ENCODE data around the gene NBAS.

Gene NBAS

GRCh38 chr2:15205562-15205961 lies 355.6 kb downstream of the NBAS start:
- no peak overlapping the region for H3K4me3 ChIP-seq (ENCODE audit: control insufficient read depth, low read depth, low read length)
- no peak for TF ChIP-seq CTCF (IDR thresholded peaks at IDR 0.05; ENCODE audit: control insufficient read depth, insufficient read depth, low read depth, low read length, missing control alignments)
- DNase-seq (ENCODE audit: low read depth): no peak

DNA sequence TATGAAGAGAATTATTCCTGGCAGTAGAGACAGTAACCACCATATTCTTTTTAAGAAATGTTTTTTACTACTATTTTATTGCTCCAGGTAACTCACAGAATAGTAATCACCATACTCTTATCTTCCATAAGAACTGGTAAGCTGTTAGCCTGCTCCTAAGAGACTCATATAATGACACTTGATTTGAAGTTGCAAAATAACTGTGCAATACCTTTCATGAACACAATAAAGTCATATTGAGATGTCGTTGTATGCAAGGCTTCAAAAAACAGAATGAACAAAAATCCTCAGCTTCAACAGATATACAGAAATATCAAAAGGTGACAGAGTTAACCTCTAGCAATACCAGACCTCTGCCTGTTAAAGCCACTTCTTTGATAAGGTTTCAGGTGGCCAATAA lies 360.1 kb downstream of the NBAS start:
- no peak overlapping the region for H3K4me3 ChIP-seq (ENCODE audit: control insufficient read depth, low read depth, low read length)
- DNase-seq (ENCODE audit: low read depth): no peak
- no peak for TF ChIP-seq CTCF (IDR thresholded peaks at IDR 0.05; ENCODE audit: control insufficient read depth, insufficient read depth, low read depth, low read length, missing control alignments)

GRCh38 chr2:15200581-15200980 lies 360.6 kb downstream of the NBAS start:
- no peak for DNase-seq (ENCODE audit: low read depth)
- H3K4me3 ChIP-seq (ENCODE audit: control insufficient read depth, low read depth, low read length): no peak overlapping the region
- TF ChIP-seq CTCF (IDR thresholded peaks at IDR 0.05; ENCODE audit: control insufficient read depth, insufficient read depth, low read depth, low read length, missing control alignments): no peak

GRCh38 chr2:15198051-15198450 lies 363.1 kb downstream of the NBAS start:
- DNase-seq (ENCODE audit: low read depth): no peak
- H3K4me3 ChIP-seq (ENCODE audit: control insufficient read depth, low read depth, low read length): no peak overlapping the region
- no peak for TF ChIP-seq CTCF (IDR thresholded peaks at IDR 0.05; ENCODE audit: control insufficient read depth, insufficient read depth, low read depth, low read length, missing control alignments)

GRCh38 chr2:15195813-15196212 lies 365.3 kb downstream of the NBAS start:
- DNase-seq (ENCODE audit: low read depth): no peak
- no peak overlapping the region for H3K4me3 ChIP-seq (ENCODE audit: control insufficient read depth, low read depth, low read length)
- TF ChIP-seq CTCF (IDR thresholded peaks at IDR 0.05; ENCODE audit: control insufficient read depth, insufficient read depth, low read depth, low read length, missing control alignments): no peak

DNA sequence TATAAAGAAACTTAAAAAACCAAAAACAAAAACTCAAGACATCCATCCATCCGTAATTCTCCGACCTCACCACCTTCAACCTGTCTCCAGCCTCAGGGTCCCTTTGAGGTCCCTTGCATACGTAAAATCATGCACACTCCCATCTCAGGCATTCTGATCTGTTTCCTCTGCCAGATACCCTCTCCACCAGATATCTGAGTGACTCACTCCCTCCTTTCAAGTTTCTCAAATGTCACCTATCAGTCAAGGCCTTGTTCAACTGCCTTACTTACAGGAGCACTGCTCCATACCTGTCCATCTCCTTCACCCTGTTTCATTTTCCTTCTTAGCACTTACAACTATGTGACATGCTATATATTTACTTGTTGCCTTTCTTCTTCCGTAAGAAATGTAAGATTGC lies 369.3 kb downstream of the NBAS start:
- H3K4me3 ChIP-seq (ENCODE audit: control insufficient read depth, low read depth, low read length): no peak overlapping the region
- no peak for TF ChIP-seq CTCF (IDR thresholded peaks at IDR 0.05; ENCODE audit: control insufficient read depth, insufficient read depth, low read depth, low read length, missing control alignments)
- no peak for DNase-seq (ENCODE audit: low read depth)

DNA sequence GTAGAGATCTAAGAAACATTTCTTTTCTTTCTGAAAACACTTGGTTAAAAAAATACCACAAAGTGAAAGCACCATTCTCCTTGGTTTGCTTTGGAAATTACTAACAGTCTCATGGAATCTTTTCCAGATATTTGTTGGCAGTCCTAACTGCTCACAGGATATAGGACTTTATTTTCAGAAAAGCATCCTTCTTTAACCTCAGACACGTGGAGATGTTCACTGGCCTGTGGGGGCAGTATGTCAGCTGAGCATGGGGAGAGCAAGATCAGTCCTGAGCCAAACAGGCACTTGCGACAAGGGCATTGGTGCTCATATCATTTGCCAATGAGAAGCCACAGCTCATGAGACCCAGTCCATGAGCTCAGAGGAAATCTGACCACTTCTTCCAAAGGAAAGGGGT lies 371.9 kb downstream of the NBAS start:
- peak; percentile 5 for TF ChIP-seq CTCF (IDR thresholded peaks at IDR 0.05; ENCODE audit: control insufficient read depth, insufficient read depth, low read depth, low read length, missing control alignments)
- DNase-seq (ENCODE audit: low read depth): no peak
- no peak overlapping the region for H3K4me3 ChIP-seq (ENCODE audit: control insufficient read depth, low read depth, low read length)

Data from AG09309 (cell line).